ENCODE results near the gene KLHL35. TPM values are rescaled to one million over a fixed set of nuclear protein-coding genes. Genes with fewer than 3 reads are reported as not detected.
A peak's percentile ranks its signal among the peaks of the same experiment; 100 is the strongest.

Gene KLHL35
- total and polyA plus RNA-seq, 2 of the 4 experiments (the other 2 are of a cell fraction), result 1.6 to 3.3 TPM

- Histone ChIP-seq H3K9me3 (ENCODE audit: control insufficient read depth, insufficient read depth, low read length) (no peaks in the 10 kb centered on the region), H2BK120ac (ENCODE audit: low read depth, low read length) (no peak overlapping the region), H3K14ac (replicated peaks; ENCODE audit: low read depth, low read length) (no peak overlapping the region), H4K8ac (ENCODE audit: low read depth in 2 of 2, low read length in 2 of 2) (no peak overlapping the region), H2BK20ac (ENCODE audit: low read depth, low read length) (no peak overlapping the region), H3K4me2 (ENCODE audit: low read depth, low read length) (no peak overlapping the region), H2BK5ac (ENCODE audit: low read depth, low read length, poor library complexity, severe bottlenecking) (no peak overlapping the region), H3K27me3 (ENCODE audit: control insufficient read depth, insufficient read depth, low read length) (peaks cover 3% of the 10 kb centered on the region; the same call in 1 of the 2 replicates), H3K4me3 (ENCODE audit: insufficient read depth, low read depth, low read length) (no peak overlapping the region), H3K36me3 (ENCODE audit: control insufficient read depth, insufficient read depth, low read length) (no peaks in the 10 kb centered on the region), H2BK15ac (ENCODE audit: low read depth, low read length) (no peak overlapping the region), H3K56ac (ENCODE audit: extremely low read depth, insufficient read depth, low read length) (no peak overlapping the region), H3K9ac (ENCODE audit: low read depth, low read length) (no peak overlapping the region), H4K91ac (ENCODE audit: insufficient read depth, low read depth, low read length) (no peak overlapping the region), H2AK5ac (ENCODE audit: low read depth, low read length) (no peak overlapping the region), H3K18ac (ENCODE audit: low read depth, low read length) (no peak overlapping the region), H3K4me1 (ENCODE audit: control insufficient read depth, insufficient read depth, low read length) (no peaks in the 10 kb centered on the region), H4K20me1 (ENCODE audit: insufficient read depth, low read length) (no peaks in the 10 kb centered on the region), H3K4ac (ENCODE audit: low read depth, low read length) (no peak overlapping the region), H2AK9ac (replicated peaks; ENCODE audit: low read depth, low read length, poor library complexity) (peak overlapping the region; percentile 66), H2AFZ (replicated peaks; ENCODE audit: low read length, poor library complexity) (peak overlapping the region; percentile 35), H3K27ac (ENCODE audit: insufficient read depth, low read length) (no peak overlapping the region), H3K23ac (ENCODE audit: low read depth, low read length) (no peak overlapping the region), H3K9me1 (ENCODE audit: insufficient read depth, low read length) (0 out of 2 replicates have a peak, but pooled peaks cover 4% of the 10 kb centered on the region), H3K79me1 (ENCODE audit: low read depth in 1 of 2, low read length in 2 of 2) (no peaks in the 10 kb centered on the region), H4K5ac (ENCODE audit: low read depth, low read length) (no peak overlapping the region)
- in situ Hi-C loops (cut with MboI; ENCODE audit: low sequenced_read_pairs), result no loop called here
- ChIA-PET POLR2A (ENCODE audit: unreplicated experiment) (no interaction called here), CTCF (no interaction called here)
- ATAC-seq (ENCODE audit: low read depth) (no peak), DNase-seq (no peak)
- no TSS peak for BruUV-seq (replicated peaks)
- WGBS, 2 experiments (ENCODE audit: extremely low coverage in 2 of 2, insufficient read length in 1 of 2), result 73% methylated on average over 3 of the region's 13 CpGs; no CpG with 5 or more reads in 1 of the 2 experiments
- TF ChIP-seq MXI1 (IDR thresholded peaks at IDR 0.05; ENCODE audit: borderline replicate concordance, low read depth, low read length) (no peak), MAZ (IDR thresholded peaks at IDR 0.05; ENCODE audit: borderline replicate concordance, low read depth, low read length) (no peak), MAFK (IDR thresholded peaks at IDR 0.05; ENCODE audit: low read depth, low read length) (no peak), CTCF (conservative IDR thresholded peaks at IDR 0.05; ENCODE audit: low read depth, low read length) (no peak), USF2 (IDR thresholded peaks at IDR 0.05; ENCODE audit: low read depth, low read length) (no peak), ELK1 (IDR thresholded peaks at IDR 0.05; ENCODE audit: borderline replicate concordance, low read depth, low read length) (no peak), CHD1 (IDR thresholded peaks at IDR 0.05; ENCODE audit: low read depth, low read length) (no peak), RAD21 (IDR thresholded peaks at IDR 0.05; ENCODE audit: low read length) (no peak), SMC3 (IDR thresholded peaks at IDR 0.05; ENCODE audit: low read depth, low read length) (no peak), BHLHE40 (IDR thresholded peaks at IDR 0.05; ENCODE audit: low read depth, low read length) (no peak), NFE2L2 (IDR thresholded peaks at IDR 0.05; ENCODE audit: low read depth, low read length) (no peak), FOS (IDR thresholded peaks at IDR 0.05; ENCODE audit: low read depth, low read length) (no peak), CEBPB (IDR thresholded peaks at IDR 0.05; ENCODE audit: low read depth, low read length) (no peak), RFX5 (IDR thresholded peaks at IDR 0.05; ENCODE audit: low read depth, low read length) (no peak), RCOR1 (IDR thresholded peaks at IDR 0.05; ENCODE audit: insufficient replicate concordance, low read length) (no peak), POLR2A (IDR thresholded peaks at IDR 0.05; ENCODE audit: low read depth, low read length) (no peak)
- intact Hi-C loops (cut with micrococcal nuclease), result no loop called here
- dilution Hi-C loops (cut with HindIII; ENCODE audit: low sequenced_read_pairs, unreplicated experiment), result no loop called here
Observed at GRCh38 chr11:75439495-75440120, 6.6 kb upstream of the KLHL35 start.

Data from IMR-90 (cell line).